Uterus (tissue), 4 donors: ENCODE results near the gene CCT8. TPM values are rescaled to one million over a fixed set of nuclear protein-coding genes. Genes with fewer than 3 reads are reported as not detected.
"Not testable (repeated sequence)": the region's sequence is repeated elsewhere in the genome, so short reads cannot be mapped to it uniquely, and the experiment has no call there.

Experiments used
- DNase-seq, 2 donors: peaks; one replicate each; pipeline ENCODE4 v3.0.0-alpha.2; 2019 to 2020
- H3K27ac ChIP-seq, 2 donors: fragments of 200-600 bp; sonication (generic); 1 replicate in 1 of 2; 2 replicates in 1 of 2; pipeline ENCODE4 v1.5.1; 2016 to 2018
- H3K27me3 ChIP-seq, 2 donors: fragments of 200-600 bp; sonication (generic); one replicate each; pipeline ENCODE4 v1.5.1; 2018 to 2019; ENCODE audit warnings: control low read depth in 1 of 2
- H3K36me3 ChIP-seq, 2 donors: fragments of 200-600 bp; sonication (generic); one replicate each; pipeline ENCODE4 v1.5.1; 2019; ENCODE audit warnings: control low read depth in 1 of 2
- H3K4me1 ChIP-seq, 2 donors: fragments of 200-600 bp; sonication (generic); one replicate each; pipeline ENCODE4 v1.5.1; 2018 to 2019; ENCODE audit warnings: control low read depth in 1 of 2
- H3K4me3 ChIP-seq, 2 donors: fragments of 200-600 bp; sonication (generic); 1 replicate in 1 of 2; 2 replicates in 1 of 2; pipeline ENCODE4 v1.5.1; 2018 to 2019; ENCODE audit warnings: mild to moderate bottlenecking in 1 of 2
- H3K9me3 ChIP-seq, 2 donors: fragments of 200-600 bp; sonication (generic); one replicate each; pipeline ENCODE4 v1.5.1; 2019; ENCODE audit warnings: control low read depth in 1 of 2
- POLR2A ChIP-seq, 2 donors: fragments of 450-650 bp; IDR thresholded peaks; one replicate each; pipeline ENCODE4 v1.6.1; 2016; ENCODE audit warnings: antibody characterized with exemption in 2 of 2, mild to moderate bottlenecking in 1 of 2, moderate library complexity in 1 of 2
- intact Hi-C: fragments of 100-400 bp; cut with DNase I; formaldehyde crosslinking; loops from one replicate; pipeline ENCODE4 v1.15.1; 2023; ENCODE audit warnings: low total_unique reads
- total RNA-seq, 4 donors: library from RNA; depleted of rRNA in 3 of 4; stranded (reverse); fragments of >200 nt in 3 of 4; gene quantifications; one replicate each; pipeline versions ENCODE4 v1.1.0 to v1.2.4, GENCODE V29; 2014 to 2023
- TF ChIP-seq, protein P1 (sequence below), 4 experiments: fragments of 200-600 bp in 2 of 4; fragments of 450-650 bp in 2 of 4; sonication (generic) in 2 of 4; IDR thresholded peaks; one replicate each; pipeline ENCODE4 v1.5.1; 2016 to 2019; ENCODE audit warnings: antibody characterized with exemption in 4 of 4, mild to moderate bottlenecking in 2 of 4, moderate library complexity in 1 of 4
- donor health status: DM: yes; HTN: yes; CAD: no.

The CCT8 gene
- total RNA-seq, 4 donors from 2014 or later: 34.6 to 186 (median 115) TPM

DNA sequence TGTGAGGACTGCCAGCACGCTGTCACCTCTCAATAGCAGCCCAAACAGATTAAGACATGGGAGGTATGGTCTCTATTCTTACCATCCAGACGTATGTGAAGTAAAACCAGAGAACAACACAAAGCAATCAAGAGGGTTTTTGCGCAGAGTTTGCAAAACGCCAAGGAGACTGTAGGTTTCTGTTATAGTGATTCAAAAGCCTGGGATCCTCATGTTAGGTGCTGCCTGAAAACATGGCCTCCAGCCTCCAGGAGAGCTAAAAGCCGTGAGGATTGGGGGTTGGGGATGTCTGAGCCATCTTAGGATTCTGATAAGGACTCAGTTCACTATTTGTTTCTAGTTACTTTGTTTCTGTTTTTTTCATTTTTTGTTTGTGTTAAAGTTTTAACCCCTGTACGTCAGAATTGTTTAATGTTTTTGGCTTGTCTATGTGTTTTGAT, 4.2 kb upstream of the CCT8 start:
- H3K4me1 ChIP-seq: no peaks in the 10 kb centered on the region
- peak overlapping the region; percentile 81 to 86 for H3K27ac ChIP-seq
- H3K36me3 ChIP-seq: no peaks in the 10 kb centered on the region
- peak overlapping the region; percentile 52 to 55 for H3K4me3 ChIP-seq
- H3K9me3 ChIP-seq: no peaks in the 10 kb centered on the region
- DNase-seq: no peak
- intact Hi-C loops: no loop called here
- TF ChIP-seq, protein P1, sequence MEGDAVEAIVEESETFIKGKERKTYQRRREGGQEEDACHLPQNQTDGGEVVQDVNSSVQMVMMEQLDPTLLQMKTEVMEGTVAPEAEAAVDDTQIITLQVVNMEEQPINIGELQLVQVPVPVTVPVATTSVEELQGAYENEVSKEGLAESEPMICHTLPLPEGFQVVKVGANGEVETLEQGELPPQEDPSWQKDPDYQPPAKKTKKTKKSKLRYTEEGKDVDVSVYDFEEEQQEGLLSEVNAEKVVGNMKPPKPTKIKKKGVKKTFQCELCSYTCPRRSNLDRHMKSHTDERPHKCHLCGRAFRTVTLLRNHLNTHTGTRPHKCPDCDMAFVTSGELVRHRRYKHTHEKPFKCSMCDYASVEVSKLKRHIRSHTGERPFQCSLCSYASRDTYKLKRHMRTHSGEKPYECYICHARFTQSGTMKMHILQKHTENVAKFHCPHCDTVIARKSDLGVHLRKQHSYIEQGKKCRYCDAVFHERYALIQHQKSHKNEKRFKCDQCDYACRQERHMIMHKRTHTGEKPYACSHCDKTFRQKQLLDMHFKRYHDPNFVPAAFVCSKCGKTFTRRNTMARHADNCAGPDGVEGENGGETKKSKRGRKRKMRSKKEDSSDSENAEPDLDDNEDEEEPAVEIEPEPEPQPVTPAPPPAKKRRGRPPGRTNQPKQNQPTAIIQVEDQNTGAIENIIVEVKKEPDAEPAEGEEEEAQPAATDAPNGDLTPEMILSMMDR (IDR thresholded peaks at IDR 0.05): no peak
- TF ChIP-seq POLR2A (IDR thresholded peaks at IDR 0.05): no peak
- no peaks in the 10 kb centered on the region for H3K27me3 ChIP-seq

GRCh38 chr21:29076731-29077640, 3.5 kb upstream of the CCT8 start:
- DNase-seq: peak; percentile 60 to 73
- TF ChIP-seq POLR2A (IDR thresholded peaks at IDR 0.05): peak in 1 of 2 donors; percentile 49
- H3K4me1 ChIP-seq, H3K27me3 ChIP-seq, intact Hi-C loops, H3K9me3 ChIP-seq, H3K36me3 ChIP-seq: not testable (repeated sequence)
- Histone ChIP-seq H3K27ac (peak overlapping the region; percentile 81 to 86), H3K4me3 (peak overlapping the region; percentile 52 to 55)

- H3K9me3 ChIP-seq: no peaks in the 10 kb centered on the region
- peaks cover 3 to 9% of the 10 kb centered on the region in 2 donors for H3K4me1 ChIP-seq
- DNase-seq: no peak
- no peaks in the 10 kb centered on the region for H3K27me3 ChIP-seq
- H3K27ac ChIP-seq: peak overlapping the region in 1 of 2 donors; percentile 86
- no peaks in the 10 kb centered on the region for H3K36me3 ChIP-seq
- intact Hi-C loops: no loop called here
- no peak overlapping the region for H3K4me3 ChIP-seq
- TF ChIP-seq POLR2A (IDR thresholded peaks at IDR 0.05): no peak
- TF ChIP-seq, protein P1 (IDR thresholded peaks at IDR 0.05): no peak
Observed at GRCh38 chr21:29075706-29076466, 2.4 kb upstream of the CCT8 start.

GRCh38 chr21:29074783-29075182, 1.3 kb upstream of the CCT8 start:
- Histone ChIP-seq H3K27me3 (no peaks in the 10 kb centered on the region), H3K4me3 (no peak overlapping the region), H3K27ac (no peak overlapping the region), H3K9me3 (no peaks in the 10 kb centered on the region), H3K36me3 (no peaks in the 10 kb centered on the region), H3K4me1 (peaks cover 3 to 10% of the 10 kb centered on the region in 2 donors)
- TF ChIP-seq, protein P1 (IDR thresholded peaks at IDR 0.05): no peak
- no peak for TF ChIP-seq POLR2A (IDR thresholded peaks at IDR 0.05)
- intact Hi-C loops: no loop called here
- no peak for DNase-seq

DNA sequence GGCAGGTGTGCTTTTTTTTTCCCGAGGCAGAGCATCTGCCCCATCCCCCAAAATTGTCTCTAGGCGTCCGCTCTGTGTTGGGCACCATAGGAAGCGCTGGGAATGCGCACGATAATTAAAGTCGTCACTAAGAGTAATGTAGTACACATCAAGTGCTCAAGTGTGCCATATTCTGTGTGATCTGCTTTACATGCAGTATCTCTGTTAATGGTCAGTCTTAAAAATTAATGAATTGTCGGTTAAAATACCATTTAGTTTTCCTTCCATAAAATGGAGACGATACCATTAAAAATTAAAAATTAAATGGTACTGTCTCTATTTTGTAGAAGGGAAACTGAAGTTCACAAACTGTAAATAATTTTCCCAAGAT, 544 bp upstream of the CCT8 start:
- no peaks in the 10 kb centered on the region for H3K27me3 ChIP-seq
- TF ChIP-seq, protein P1 (IDR thresholded peaks at IDR 0.05): no peak
- TF ChIP-seq POLR2A (IDR thresholded peaks at IDR 0.05): no peak
- H3K9me3 ChIP-seq: no peaks in the 10 kb centered on the region
- H3K36me3 ChIP-seq: no peaks in the 10 kb centered on the region
- no peak for DNase-seq
- peaks cover 3 to 10% of the 10 kb centered on the region in 2 donors for H3K4me1 ChIP-seq
- peak overlapping the region; percentile 86 to 88 for H3K27ac ChIP-seq
- peak overlapping the region; percentile 81 to 93 for H3K4me3 ChIP-seq
- intact Hi-C loops: no loop called here
